Gastrocnemius medialis (tissue), 4 donors: Measurements from ENCODE around the gene DGLUCY.

ENCODE experiments used
- POLR2A ChIP-seq, 2 donors: fragments of 450-650 bp; IDR thresholded peaks; one replicate each; pipeline ENCODE4 v1.6.1; 2017; ENCODE audit warnings: antibody characterized with exemption in 2 of 2, mild to moderate bottlenecking in 2 of 2, moderate library complexity in 2 of 2
- TF ChIP-seq, protein P1 (sequence below), 5 experiments: fragments of 450-650 bp in 3 of 5; fragments of 200-600 bp in 2 of 5; sonication (generic) in 2 of 5; IDR thresholded peaks in 4 of 5; conservative IDR thresholded peaks in 1 of 5; 1 replicate in 4 of 5; 2 replicates in 1 of 5; pipeline ENCODE4 v1.5.1; 2016 to 2019; ENCODE audit warnings: antibody characterized with exemption in 5 of 5, mild to moderate bottlenecking in 3 of 5, moderate library complexity in 3 of 5

DNA sequence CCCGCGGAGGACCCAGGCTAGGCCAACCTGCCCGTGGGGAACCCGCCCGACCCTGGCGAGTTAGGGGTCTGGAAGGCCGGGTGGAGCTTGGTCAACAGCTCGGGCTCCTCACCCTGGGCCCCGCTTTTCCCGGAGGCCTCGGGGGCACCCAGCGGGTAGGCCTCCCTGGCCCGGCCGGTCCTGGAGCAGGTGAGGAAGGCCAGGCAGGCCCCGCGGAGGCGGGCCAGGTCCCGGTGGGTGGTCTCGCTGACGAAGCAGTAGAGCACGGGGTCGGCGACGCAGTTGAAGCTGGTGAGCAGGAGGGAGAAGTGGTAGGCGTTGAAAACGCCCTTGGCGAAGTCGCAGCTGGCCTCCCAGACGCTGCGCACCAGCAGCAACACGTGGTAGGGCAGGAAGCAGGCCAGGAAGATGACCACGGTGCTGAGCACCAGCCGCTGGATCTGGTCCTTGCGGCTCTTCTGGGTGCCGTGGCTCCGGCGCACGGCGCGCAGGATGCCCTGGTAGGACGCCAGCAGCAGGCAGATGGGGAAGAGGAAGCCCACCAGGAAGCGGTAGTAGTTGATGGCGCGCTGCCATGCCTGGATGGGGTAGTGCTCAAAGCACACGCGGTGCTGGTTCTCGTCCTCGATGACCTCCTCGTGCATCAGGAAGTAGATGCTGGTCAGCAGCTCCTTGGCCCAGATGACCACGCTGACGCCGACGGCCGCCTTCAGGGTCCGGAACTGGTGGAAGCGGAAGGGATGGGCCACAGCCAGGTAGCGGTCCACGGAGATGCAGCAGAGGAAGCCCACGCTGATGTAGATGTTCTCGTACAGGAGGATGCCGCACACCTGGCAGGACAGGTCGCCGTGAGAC, 120.3 kb downstream of the DGLUCY start:
- TF ChIP-seq, protein P1, sequence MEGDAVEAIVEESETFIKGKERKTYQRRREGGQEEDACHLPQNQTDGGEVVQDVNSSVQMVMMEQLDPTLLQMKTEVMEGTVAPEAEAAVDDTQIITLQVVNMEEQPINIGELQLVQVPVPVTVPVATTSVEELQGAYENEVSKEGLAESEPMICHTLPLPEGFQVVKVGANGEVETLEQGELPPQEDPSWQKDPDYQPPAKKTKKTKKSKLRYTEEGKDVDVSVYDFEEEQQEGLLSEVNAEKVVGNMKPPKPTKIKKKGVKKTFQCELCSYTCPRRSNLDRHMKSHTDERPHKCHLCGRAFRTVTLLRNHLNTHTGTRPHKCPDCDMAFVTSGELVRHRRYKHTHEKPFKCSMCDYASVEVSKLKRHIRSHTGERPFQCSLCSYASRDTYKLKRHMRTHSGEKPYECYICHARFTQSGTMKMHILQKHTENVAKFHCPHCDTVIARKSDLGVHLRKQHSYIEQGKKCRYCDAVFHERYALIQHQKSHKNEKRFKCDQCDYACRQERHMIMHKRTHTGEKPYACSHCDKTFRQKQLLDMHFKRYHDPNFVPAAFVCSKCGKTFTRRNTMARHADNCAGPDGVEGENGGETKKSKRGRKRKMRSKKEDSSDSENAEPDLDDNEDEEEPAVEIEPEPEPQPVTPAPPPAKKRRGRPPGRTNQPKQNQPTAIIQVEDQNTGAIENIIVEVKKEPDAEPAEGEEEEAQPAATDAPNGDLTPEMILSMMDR (IDR thresholded peaks at IDR 0.05 in 4 of 5, conservative IDR thresholded peaks at IDR 0.05 in 1 of 5) = no peak
- TF ChIP-seq POLR2A (IDR thresholded peaks at IDR 0.05) = no peak
